GM13976 (cell line): ENCODE data around the gene UNC13B.

ENCODE experiments used
- DNase-seq: peaks from one replicate; pipeline ENCODE4 v3.0.0; 2012; ENCODE audit warnings: low spot score
- in situ Hi-C: fragments of 300-500 bp; cut with MboI; formaldehyde crosslinking; loops from one replicate; pipeline ENCODE4 v1.12.0; 2022; ENCODE audit warnings: low sequenced_read_pairs, mixed read lengths, inconsistent platforms; ENCODE audit not compliant: unreplicated experiment
- TF ChIP-seq, protein P1 (sequence below): IDR thresholded peaks from 2 replicates; pipeline ENCODE4 v1.5.1; 2012; ENCODE audit warnings: borderline replicate concordance, mild to moderate bottlenecking; ENCODE audit not compliant: insufficient read depth; ENCODE audit errors: extremely low read depth, missing control alignments, control extremely low read depth

The UNC13B gene

GRCh38 chr9:35267710-35268109, 105.9 kb downstream of the UNC13B start:
- in situ Hi-C loops, result no loop called here
- TF ChIP-seq, protein P1, sequence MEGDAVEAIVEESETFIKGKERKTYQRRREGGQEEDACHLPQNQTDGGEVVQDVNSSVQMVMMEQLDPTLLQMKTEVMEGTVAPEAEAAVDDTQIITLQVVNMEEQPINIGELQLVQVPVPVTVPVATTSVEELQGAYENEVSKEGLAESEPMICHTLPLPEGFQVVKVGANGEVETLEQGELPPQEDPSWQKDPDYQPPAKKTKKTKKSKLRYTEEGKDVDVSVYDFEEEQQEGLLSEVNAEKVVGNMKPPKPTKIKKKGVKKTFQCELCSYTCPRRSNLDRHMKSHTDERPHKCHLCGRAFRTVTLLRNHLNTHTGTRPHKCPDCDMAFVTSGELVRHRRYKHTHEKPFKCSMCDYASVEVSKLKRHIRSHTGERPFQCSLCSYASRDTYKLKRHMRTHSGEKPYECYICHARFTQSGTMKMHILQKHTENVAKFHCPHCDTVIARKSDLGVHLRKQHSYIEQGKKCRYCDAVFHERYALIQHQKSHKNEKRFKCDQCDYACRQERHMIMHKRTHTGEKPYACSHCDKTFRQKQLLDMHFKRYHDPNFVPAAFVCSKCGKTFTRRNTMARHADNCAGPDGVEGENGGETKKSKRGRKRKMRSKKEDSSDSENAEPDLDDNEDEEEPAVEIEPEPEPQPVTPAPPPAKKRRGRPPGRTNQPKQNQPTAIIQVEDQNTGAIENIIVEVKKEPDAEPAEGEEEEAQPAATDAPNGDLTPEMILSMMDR, result no peak
- DNase-seq, result no peak

DNA sequence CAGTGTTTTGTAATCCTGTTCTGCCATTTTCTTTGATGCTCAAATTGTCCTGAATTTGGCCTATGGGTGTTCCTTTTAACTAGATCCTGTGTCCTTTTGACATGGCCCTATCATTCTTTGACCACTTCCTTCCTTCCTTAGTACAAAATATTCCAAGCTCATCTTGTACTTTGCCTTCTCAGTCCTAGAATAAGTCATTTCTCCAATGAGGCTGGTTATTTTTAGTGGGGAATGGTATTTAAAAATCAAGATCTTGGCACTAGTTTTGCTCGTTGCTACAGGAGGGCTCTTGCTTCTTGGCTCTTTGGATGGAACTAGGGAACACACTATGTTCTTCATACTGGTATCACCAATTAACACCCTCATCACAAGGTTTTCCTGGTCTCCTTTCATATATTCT, 108.1 kb downstream of the UNC13B start:
- TF ChIP-seq, protein P1, result no peak
- no peak for DNase-seq
- in situ Hi-C loops, result no loop called here

GRCh38 chr9:35271637-35272036, 109.8 kb downstream of the UNC13B start:
- TF ChIP-seq, protein P1, result no peak
- in situ Hi-C loops, result no loop called here
- DNase-seq, result no peak

GRCh38 chr9:35272989-35273388, 111.2 kb downstream of the UNC13B start:
- DNase-seq, result no peak
- TF ChIP-seq, protein P1, result no peak
- in situ Hi-C loops, result no loop called here

GRCh38 chr9:35273591-35273990, 111.8 kb downstream of the UNC13B start:
- DNase-seq, result no peak
- in situ Hi-C loops, result no loop called here
- TF ChIP-seq, protein P1, result no peak

GRCh38 chr9:35274993-35275392, 113.2 kb downstream of the UNC13B start:
- TF ChIP-seq, protein P1, result no peak

GRCh38 chr9:35277171-35277520, 115.3 kb downstream of the UNC13B start:
- in situ Hi-C loops, result no loop called here
- no peak for DNase-seq

More at GRCh38 chr9:35274993-35275392, 113.2 kb downstream of the UNC13B start:
- in situ Hi-C loops, result no loop called here
- DNase-seq, result no peak

More at GRCh38 chr9:35277171-35277520, 115.3 kb downstream of the UNC13B start:
- TF ChIP-seq, protein P1, result no peak
